GM12865 (cell line): ENCODE data around the gene CELSR1.

Source experiments
- DNase-seq: peaks from one replicate; pipeline ENCODE4 v3.0.0; 2010; ENCODE audit warnings: low read depth
- H3K4me3 ChIP-seq: 2 replicates; pipeline ENCODE4 v1.5.1; 2011; ENCODE audit warnings: mild to moderate bottlenecking, low read depth, low read length, control low read depth
- CTCF ChIP-seq: IDR thresholded peaks from 2 replicates; pipeline ENCODE4 v1.5.1; 2011; ENCODE audit warnings: low read length, control low read depth, low read depth, inconsistent platforms; ENCODE audit not compliant: insufficient read depth; ENCODE audit errors: missing control alignments

Gene CELSR1

DNA sequence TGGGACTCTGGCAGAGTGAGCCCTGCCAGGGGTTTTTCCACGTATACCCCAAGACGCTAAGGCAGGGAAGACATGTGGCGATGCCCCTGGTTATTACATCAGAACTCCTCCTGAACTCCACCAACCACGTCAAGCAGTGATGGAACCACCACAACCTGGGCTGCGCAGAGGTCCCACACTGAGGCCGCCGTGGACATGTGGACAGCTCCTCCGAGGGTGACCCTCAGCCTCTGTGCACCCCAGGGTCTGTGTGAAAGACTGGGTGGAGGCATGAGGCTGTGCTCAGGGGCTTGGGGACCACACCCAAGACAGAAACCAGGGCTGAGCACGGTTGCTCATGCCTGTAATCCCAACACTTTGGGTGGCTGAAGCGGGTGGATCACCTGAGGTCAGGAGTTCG is 149.7 kb downstream of the CELSR1 start:
- no peak for DNase-seq
- H3K4me3 ChIP-seq = no peak overlapping the region
- no peak for TF ChIP-seq CTCF

GRCh38 chr22:46386312-46386711 is 151.1 kb downstream of the CELSR1 start:
- TF ChIP-seq CTCF = no peak
- no peak for DNase-seq
- H3K4me3 ChIP-seq = no peak overlapping the region

GRCh38 chr22:46382524-46382923 is 154.9 kb downstream of the CELSR1 start:
- TF ChIP-seq CTCF = no peak
- H3K4me3 ChIP-seq = no peak overlapping the region
- no peak for DNase-seq

DNA sequence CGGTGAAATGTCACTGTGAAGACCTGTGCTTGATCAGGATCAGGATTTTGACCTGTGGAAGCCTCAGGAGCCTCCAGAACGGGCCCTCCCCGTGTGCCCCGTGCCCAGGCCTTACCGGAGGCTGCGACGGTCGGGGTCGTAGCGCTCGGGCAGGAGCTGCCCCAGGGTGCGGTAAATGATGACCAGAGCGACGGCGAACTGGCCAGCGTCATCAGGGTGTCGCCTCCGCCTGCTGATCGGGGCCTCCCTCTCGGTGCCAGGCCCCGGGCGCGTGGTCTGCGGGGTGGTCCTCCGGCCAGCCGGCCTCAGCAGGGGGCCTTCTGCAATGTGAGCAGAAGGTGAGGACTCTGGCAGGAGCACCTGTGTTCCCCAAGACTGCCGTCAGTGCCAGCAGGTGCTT is 155.7 kb downstream of the CELSR1 start:
- H3K4me3 ChIP-seq = no peak overlapping the region
- TF ChIP-seq CTCF = no peak
- DNase-seq = no peak

DNA sequence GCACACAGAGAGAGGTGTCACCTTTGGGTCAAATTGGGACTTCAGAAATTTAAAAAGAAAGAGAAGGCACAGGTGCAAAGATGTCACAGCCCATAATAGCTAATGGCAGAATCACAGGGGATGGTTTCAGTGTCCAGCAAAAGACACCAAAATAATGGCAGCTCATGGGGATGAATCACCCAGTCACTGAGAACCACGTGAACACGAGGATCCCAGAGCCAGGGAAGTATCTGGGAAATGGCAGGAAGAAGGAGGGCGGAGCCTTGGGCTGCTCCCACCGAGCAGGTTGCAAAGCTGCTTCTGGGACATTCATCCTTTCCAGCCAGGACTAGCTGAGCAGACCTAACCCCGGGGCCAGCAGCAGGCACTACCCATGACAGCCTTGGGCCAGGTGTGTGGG is 156.3 kb downstream of the CELSR1 start:
- no peak overlapping the region for H3K4me3 ChIP-seq
- TF ChIP-seq CTCF = no peak
- no peak for DNase-seq

- no peak for TF ChIP-seq CTCF
- no peak for DNase-seq
Measured at GRCh38 chr22:46380581-46380980, 156.8 kb downstream of the CELSR1 start.

GRCh38 chr22:46380069-46380468 is 157.4 kb downstream of the CELSR1 start:
- no peak for TF ChIP-seq CTCF

More at GRCh38 chr22:46380581-46380980, 156.8 kb downstream of the CELSR1 start:
- no peak overlapping the region for H3K4me3 ChIP-seq

More at GRCh38 chr22:46380069-46380468, 157.4 kb downstream of the CELSR1 start:
- H3K4me3 ChIP-seq = no peak overlapping the region
- DNase-seq = no peak
